Measurements from ENCODE around the gene STX19.

DNA sequence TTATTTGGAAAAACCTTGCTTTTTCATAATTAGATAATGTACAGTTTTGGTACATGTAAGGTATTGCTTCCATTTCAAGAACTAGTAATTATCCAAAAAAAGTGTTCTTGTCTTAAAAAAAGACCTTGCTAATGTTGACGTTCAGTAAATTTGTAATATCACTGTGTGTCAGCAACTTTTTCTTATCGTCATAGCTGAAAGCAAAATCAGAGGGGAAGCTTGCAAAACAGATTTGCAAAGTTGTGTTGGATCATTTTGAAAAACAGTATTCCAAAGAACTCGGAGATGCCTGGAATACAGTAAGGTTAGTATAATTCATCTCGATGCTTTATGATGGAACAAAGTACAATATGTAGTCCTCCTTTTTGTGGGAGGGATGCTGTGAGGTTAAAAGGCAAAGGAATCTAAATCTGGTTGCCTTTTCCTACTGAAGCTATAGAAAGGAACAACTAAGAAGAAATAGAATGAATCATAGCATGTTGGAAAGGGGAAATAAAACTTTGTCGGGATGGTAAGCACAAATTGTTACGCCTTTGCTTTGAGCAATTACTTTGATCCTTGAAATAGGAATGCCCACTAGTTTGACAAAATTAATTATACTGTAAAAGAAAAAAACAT, 36.0 kb upstream of the STX19 start:
- TF ChIP-seq, protein P1, sequence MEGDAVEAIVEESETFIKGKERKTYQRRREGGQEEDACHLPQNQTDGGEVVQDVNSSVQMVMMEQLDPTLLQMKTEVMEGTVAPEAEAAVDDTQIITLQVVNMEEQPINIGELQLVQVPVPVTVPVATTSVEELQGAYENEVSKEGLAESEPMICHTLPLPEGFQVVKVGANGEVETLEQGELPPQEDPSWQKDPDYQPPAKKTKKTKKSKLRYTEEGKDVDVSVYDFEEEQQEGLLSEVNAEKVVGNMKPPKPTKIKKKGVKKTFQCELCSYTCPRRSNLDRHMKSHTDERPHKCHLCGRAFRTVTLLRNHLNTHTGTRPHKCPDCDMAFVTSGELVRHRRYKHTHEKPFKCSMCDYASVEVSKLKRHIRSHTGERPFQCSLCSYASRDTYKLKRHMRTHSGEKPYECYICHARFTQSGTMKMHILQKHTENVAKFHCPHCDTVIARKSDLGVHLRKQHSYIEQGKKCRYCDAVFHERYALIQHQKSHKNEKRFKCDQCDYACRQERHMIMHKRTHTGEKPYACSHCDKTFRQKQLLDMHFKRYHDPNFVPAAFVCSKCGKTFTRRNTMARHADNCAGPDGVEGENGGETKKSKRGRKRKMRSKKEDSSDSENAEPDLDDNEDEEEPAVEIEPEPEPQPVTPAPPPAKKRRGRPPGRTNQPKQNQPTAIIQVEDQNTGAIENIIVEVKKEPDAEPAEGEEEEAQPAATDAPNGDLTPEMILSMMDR (IDR thresholded peaks at IDR 0.05) = no peak
- no peak for TF ChIP-seq POLR2A (IDR thresholded peaks at IDR 0.05)
- no peak for TF ChIP-seq EP300 (IDR thresholded peaks at IDR 0.05)
